Measurements from ENCODE around the gene MPLKIP. TPM values are rescaled to one million over a fixed set of nuclear protein-coding genes. Genes with fewer than 3 reads are reported as not detected.

Gene MPLKIP
- total RNA-seq, 1 experiment from 2014 or later: 49.4 TPM

DNA sequence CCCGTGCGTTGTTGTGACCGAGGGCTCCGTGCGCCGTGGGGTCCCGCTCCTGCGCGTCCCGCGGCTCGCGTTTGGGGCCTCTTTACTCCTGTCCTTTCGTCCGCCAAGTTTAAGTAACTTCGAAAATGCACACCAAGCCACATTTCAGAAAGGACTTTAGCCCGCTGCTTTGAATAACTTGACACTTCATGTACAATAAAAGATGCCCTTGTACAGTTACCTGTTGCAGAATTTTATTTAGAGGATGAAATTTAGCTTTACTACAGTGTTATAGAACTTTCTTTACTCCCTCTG is 842 bp upstream of the MPLKIP start (continued):
- TF ChIP-seq, protein P1, sequence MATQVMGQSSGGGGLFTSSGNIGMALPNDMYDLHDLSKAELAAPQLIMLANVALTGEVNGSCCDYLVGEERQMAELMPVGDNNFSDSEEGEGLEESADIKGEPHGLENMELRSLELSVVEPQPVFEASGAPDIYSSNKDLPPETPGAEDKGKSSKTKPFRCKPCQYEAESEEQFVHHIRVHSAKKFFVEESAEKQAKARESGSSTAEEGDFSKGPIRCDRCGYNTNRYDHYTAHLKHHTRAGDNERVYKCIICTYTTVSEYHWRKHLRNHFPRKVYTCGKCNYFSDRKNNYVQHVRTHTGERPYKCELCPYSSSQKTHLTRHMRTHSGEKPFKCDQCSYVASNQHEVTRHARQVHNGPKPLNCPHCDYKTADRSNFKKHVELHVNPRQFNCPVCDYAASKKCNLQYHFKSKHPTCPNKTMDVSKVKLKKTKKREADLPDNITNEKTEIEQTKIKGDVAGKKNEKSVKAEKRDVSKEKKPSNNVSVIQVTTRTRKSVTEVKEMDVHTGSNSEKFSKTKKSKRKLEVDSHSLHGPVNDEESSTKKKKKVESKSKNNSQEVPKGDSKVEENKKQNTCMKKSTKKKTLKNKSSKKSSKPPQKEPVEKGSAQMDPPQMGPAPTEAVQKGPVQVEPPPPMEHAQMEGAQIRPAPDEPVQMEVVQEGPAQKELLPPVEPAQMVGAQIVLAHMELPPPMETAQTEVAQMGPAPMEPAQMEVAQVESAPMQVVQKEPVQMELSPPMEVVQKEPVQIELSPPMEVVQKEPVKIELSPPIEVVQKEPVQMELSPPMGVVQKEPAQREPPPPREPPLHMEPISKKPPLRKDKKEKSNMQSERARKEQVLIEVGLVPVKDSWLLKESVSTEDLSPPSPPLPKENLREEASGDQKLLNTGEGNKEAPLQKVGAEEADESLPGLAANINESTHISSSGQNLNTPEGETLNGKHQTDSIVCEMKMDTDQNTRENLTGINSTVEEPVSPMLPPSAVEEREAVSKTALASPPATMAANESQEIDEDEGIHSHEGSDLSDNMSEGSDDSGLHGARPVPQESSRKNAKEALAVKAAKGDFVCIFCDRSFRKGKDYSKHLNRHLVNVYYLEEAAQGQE (IDR thresholded peaks at IDR 0.05; ENCODE audit: low read depth): no peak
- TF ChIP-seq SRF (IDR thresholded peaks at IDR 0.05; ENCODE audit: low read depth): no peak

DNA sequence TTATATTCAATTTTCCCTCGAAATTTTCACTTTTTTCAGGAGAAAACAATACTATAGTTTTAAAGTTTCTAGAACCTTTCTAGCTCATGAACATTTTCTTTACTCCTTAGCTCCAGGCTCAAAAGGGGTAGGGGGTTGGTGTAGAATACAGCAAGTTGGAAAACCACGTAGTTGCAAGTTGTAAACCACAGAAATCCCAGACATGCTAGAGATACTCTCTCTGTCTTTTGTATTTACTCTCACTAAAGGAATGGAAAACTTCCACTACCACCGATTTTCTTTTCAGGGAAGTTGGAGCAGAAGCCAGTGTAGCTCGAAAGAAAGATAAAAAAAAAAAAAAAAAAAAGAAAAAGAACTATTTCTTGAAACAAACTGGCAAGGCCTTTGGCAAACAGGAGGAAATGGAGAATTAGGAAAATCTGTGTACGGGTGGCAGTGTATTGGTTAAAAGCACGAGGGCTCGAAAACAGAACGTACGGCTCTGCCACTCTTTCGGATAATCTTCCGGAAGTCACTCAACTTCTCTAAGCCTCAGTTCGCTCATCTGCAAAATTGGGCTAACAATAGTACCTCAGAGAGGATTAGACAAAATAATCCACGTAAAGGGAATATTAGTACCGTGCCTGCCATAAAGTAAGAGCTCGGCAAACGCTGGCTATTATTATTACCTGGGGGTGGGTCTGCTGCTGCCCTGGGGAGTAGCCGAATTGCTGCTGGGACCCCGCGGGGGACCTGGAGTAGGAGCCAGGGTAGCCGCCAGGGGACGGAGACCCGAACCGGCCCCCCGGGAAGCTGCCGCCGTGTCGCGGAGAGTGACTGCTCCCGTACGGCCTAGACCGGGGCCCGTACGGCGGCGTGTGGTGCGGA is 628 bp downstream of the MPLKIP start:
- peak; percentile 70 for ATAC-seq
- Histone ChIP-seq H3K9me3 (ENCODE audit: control insufficient read depth in 1 of 2, insufficient read depth in 1 of 2, low read depth in 1 of 2, low read length in 2 of 2) (no peaks in the 10 kb centered on the region), H3K79me2 (ENCODE audit: insufficient read depth, low read length) (peaks cover 58% of the 10 kb centered on the region), H3K27ac (ENCODE audit: low read depth, low read length) (peak overlapping the region; percentile 84), H3K9me2 (ENCODE audit: insufficient read depth) (no peaks in the 10 kb centered on the region), H3K9ac (ENCODE audit: low read length) (peak overlapping the region; percentile 83), H3K4me3 (replicated peaks in 1 of 2; ENCODE audit: low read depth in 1 of 2, low read length in 2 of 2) (peak overlapping the region; percentile 71 to 77), H3K36me3 (ENCODE audit: control insufficient read depth in 1 of 2, insufficient read depth in 2 of 2, low read length in 2 of 2) (no peaks in the 10 kb centered on the region), H3K27me3 (ENCODE audit: insufficient read depth, low read length) (no peaks in the 10 kb centered on the region), H3K4me2 (ENCODE audit: low read length) (peak overlapping the region; percentile 77), H3K4me1 (ENCODE audit: control insufficient read depth in 1 of 2, insufficient read depth in 2 of 2, low read length in 2 of 2) (peaks cover 7 to 17% of the 10 kb centered on the region in 2 experiments; a peak in 3 of 4 replicates), H2AFZ (ENCODE audit: low read depth, low read length, poor library complexity, severe bottlenecking) (no peak overlapping the region), H4K20me1 (ENCODE audit: insufficient read depth) (peaks cover 8% of the 10 kb centered on the region; the same call in 1 of the 2 replicates)
- intact Hi-C loops (cut with micrococcal nuclease): no loop called here
- ChIA-PET POLR2A (no interaction called here), RAD21 (ENCODE audit: low non-redundant PET in 1 of 2, low total read pairs in 2 of 2, uncharacterized antibody in 2 of 2, unreplicated experiment in 2 of 2) (no interaction called here), CTCF (no interaction called here)
- BruUV-seq (replicated peaks): TSS peak; percentile 71
- TF ChIP-seq EGR1 (IDR thresholded peaks at IDR 0.05; ENCODE audit: low read depth): no peak
- TF ChIP-seq YY1 (IDR thresholded peaks at IDR 0.05; ENCODE audit: extremely low read depth, insufficient replicate concordance, low read depth, low read length): no peak
- TF ChIP-seq, protein P2, sequence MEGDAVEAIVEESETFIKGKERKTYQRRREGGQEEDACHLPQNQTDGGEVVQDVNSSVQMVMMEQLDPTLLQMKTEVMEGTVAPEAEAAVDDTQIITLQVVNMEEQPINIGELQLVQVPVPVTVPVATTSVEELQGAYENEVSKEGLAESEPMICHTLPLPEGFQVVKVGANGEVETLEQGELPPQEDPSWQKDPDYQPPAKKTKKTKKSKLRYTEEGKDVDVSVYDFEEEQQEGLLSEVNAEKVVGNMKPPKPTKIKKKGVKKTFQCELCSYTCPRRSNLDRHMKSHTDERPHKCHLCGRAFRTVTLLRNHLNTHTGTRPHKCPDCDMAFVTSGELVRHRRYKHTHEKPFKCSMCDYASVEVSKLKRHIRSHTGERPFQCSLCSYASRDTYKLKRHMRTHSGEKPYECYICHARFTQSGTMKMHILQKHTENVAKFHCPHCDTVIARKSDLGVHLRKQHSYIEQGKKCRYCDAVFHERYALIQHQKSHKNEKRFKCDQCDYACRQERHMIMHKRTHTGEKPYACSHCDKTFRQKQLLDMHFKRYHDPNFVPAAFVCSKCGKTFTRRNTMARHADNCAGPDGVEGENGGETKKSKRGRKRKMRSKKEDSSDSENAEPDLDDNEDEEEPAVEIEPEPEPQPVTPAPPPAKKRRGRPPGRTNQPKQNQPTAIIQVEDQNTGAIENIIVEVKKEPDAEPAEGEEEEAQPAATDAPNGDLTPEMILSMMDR (IDR thresholded peaks at IDR 0.05 in 2 of 3, conservative IDR thresholded peaks at IDR 0.05 in 1 of 3; ENCODE audit: borderline replicate concordance in 1 of 3, insufficient read depth in 1 of 3, low read depth in 2 of 3, low read length in 2 of 3): no peak
- TF ChIP-seq, protein P3, sequence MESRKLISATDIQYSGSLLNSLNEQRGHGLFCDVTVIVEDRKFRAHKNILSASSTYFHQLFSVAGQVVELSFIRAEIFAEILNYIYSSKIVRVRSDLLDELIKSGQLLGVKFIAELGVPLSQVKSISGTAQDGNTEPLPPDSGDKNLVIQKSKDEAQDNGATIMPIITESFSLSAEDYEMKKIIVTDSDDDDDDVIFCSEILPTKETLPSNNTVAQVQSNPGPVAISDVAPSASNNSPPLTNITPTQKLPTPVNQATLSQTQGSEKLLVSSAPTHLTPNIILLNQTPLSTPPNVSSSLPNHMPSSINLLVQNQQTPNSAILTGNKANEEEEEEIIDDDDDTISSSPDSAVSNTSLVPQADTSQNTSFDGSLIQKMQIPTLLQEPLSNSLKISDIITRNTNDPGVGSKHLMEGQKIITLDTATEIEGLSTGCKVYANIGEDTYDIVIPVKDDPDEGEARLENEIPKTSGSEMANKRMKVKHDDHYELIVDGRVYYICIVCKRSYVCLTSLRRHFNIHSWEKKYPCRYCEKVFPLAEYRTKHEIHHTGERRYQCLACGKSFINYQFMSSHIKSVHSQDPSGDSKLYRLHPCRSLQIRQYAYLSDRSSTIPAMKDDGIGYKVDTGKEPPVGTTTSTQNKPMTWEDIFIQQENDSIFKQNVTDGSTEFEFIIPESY (IDR thresholded peaks at IDR 0.05; ENCODE audit: extremely low read depth, insufficient replicate concordance, low read length): no peak
- TF ChIP-seq ZFX (IDR thresholded peaks at IDR 0.05): no peak; the same call in 1 of the 2 replicates
- TF ChIP-seq EZH2 (IDR thresholded peaks at IDR 0.05): no peak
- no peak for TF ChIP-seq SRF (IDR thresholded peaks at IDR 0.05; ENCODE audit: low read depth)
- TF ChIP-seq ELF1 (IDR thresholded peaks at IDR 0.05; ENCODE audit: borderline replicate concordance, low read depth): no peak
- TF ChIP-seq FOSL1 (IDR thresholded peaks at IDR 0.05; ENCODE audit: low read depth): no peak
- DNase-seq (ENCODE audit: low read depth, low spot score): no peak

All from HCT116 (cell line).